ENCODE measurements around the gene TANK. TPM values are rescaled to one million over a fixed set of nuclear protein-coding genes. Genes with fewer than 3 reads are reported as not detected.

The TANK gene
- polyA plus RNA-seq (58.1 and 64.0 TPM in 2 replicates), polyA minus RNA-seq (69.6 and 81.6 TPM in 2 replicates)

- Histone ChIP-seq H4K20me1 (ENCODE audit: insufficient read depth) (no peaks in the 10 kb centered on the region), H3K9me2 (ENCODE audit: insufficient read depth, low read length) (no peaks in the 10 kb centered on the region), H3K79me2 (replicated peaks; ENCODE audit: insufficient read depth, low read length) (peaks cover 21% of the 10 kb centered on the region), H3K4me2 (ENCODE audit: low read length) (peak within 1 kb of the TSS; percentile 72), H3K4me3 (ENCODE audit: low read length) (peak within 1 kb of the TSS; percentile 81), H3K9me3 (ENCODE audit: low read length) (no peaks in the 10 kb centered on the region), H2AFZ (ENCODE audit: low read depth, low read length) (peak within 1 kb of the TSS; percentile 22), H3K9ac (ENCODE audit: low read length) (peak within 1 kb of the TSS; percentile 67), H3F3A (ENCODE audit: insufficient read depth, low read length, poor library complexity, severe bottlenecking) (no peaks in the 10 kb centered on the region), H3K27me3 (ENCODE audit: insufficient read depth, low read depth, low read length) (no peaks in the 10 kb centered on the region), H3K36me3 (ENCODE audit: insufficient read depth, low read length) (no peaks in the 10 kb centered on the region), H3K27ac (ENCODE audit: low read length) (peak within 1 kb of the TSS; percentile 50)
- TF ChIP-seq POLR2AphosphoS5 (IDR thresholded peaks at IDR 0.05) (peak; percentile 84), EP300 (conservative IDR thresholded peaks at IDR 0.05; ENCODE audit: poor library complexity, severe bottlenecking) (no peak), REST (IDR thresholded peaks at IDR 0.05; ENCODE audit: borderline replicate concordance) (peak; percentile 73), MXI1 (conservative IDR thresholded peaks at IDR 0.05; ENCODE audit: poor library complexity, severe bottlenecking) (peak; percentile 74), TAF1 (IDR thresholded peaks at IDR 0.05; ENCODE audit: low read depth) (peak; percentile 76), CTCF (IDR thresholded peaks at IDR 0.05; ENCODE audit: poor library complexity, severe bottlenecking) (no peak)
These were observed at the start of gene TANK for GRCh38 chr2:161160226-161161073. Gene TANK (plus strand): TSS chr2:161160428. CDS start chr2:161179663, 19,235 bp downstream.

- no peak for TF ChIP-seq EP300 (conservative IDR thresholded peaks at IDR 0.05; ENCODE audit: poor library complexity, severe bottlenecking)
- TF ChIP-seq REST (IDR thresholded peaks at IDR 0.05; ENCODE audit: borderline replicate concordance): no peak
- no peak for TF ChIP-seq EZH2 (IDR thresholded peaks at IDR 0.05; ENCODE audit: borderline replicate concordance, insufficient read depth, low read length, poor library complexity, severe bottlenecking)
- no peak for TF ChIP-seq RAD21 (conservative IDR thresholded peaks at IDR 0.05)
- TF ChIP-seq POLR2AphosphoS5 (IDR thresholded peaks at IDR 0.05): no peak
- TF ChIP-seq CTCF (IDR thresholded peaks at IDR 0.05; ENCODE audit: poor library complexity, severe bottlenecking): no peak
- no peak for TF ChIP-seq TAF1 (IDR thresholded peaks at IDR 0.05; ENCODE audit: low read depth)
- TF ChIP-seq MXI1 (conservative IDR thresholded peaks at IDR 0.05; ENCODE audit: poor library complexity, severe bottlenecking): no peak
- no peak for TF ChIP-seq SMC3 (conservative IDR thresholded peaks at IDR 0.05; ENCODE audit: poor library complexity)
- Histone ChIP-seq H3K27me3 (ENCODE audit: insufficient read depth, low read depth, low read length) (no peaks in the 10 kb centered on the region), H3K9ac (ENCODE audit: low read length) (no peak overlapping the region), H2AFZ (ENCODE audit: low read depth, low read length) (no peak overlapping the region), H3K4me3 (ENCODE audit: low read length) (no peak overlapping the region), H3K9me2 (ENCODE audit: insufficient read depth, low read length) (no peaks in the 10 kb centered on the region), H3K4me2 (ENCODE audit: low read length) (no peak overlapping the region), H4K20me1 (ENCODE audit: insufficient read depth) (no peaks in the 10 kb centered on the region), H3K27ac (ENCODE audit: low read length) (no peak overlapping the region), H3K9me3 (ENCODE audit: low read length) (no peaks in the 10 kb centered on the region), H3K36me3 (ENCODE audit: insufficient read depth, low read length) (no peaks in the 10 kb centered on the region), H3K79me2 (replicated peaks; ENCODE audit: insufficient read depth, low read length) (no peaks in the 10 kb centered on the region), H3F3A (ENCODE audit: insufficient read depth, low read length, poor library complexity, severe bottlenecking) (no peaks in the 10 kb centered on the region)
These were observed 48.7 kb upstream of the TANK start for GRCh38 chr2:161111531-161111930.
